HepG2 (cell line): ENCODE results near the gene SLCO3A1. TPM values are rescaled to one million over a fixed set of nuclear protein-coding genes. Genes with fewer than 3 reads are reported as not detected.

ENCODE experiments used
- HNF4A ChIP-seq: sonication (generic); formaldehyde crosslinking; IDR thresholded peaks from 2 replicates; pipeline ENCODE4 v1.4.0; 2020; ENCODE audit warnings: missing genetic modification reagents
- THAP7 ChIP-seq: sonication (generic); formaldehyde crosslinking; IDR thresholded peaks from 2 replicates; pipeline ENCODE4 v1.8.1; 2023; ENCODE audit warnings: mild to moderate bottlenecking, missing genetic modification reagents
- polyA plus RNA-seq, 8 experiments: library from polyadenylated mRNA; depleted of rRNA in 3 of 8; stranded (reverse) in 7 of 8; unstranded in 1 of 8; fragments of >200 nt; fragmentation: Illumina TruSeq in 4 of 8; extraction: Trizol in 4 of 8; gene quantifications; 2 replicates each; pipeline versions ENCODE4 v1.2.1 to v1.2.3, GENCODE V29; 2011 to 2016; ENCODE audit warnings: low read depth in 4 of 8, missing spikeins in 1 of 8, mixed read lengths in 1 of 8; ENCODE audit not compliant: insufficient read depth in 1 of 8
- total RNA-seq, 5 experiments: library from RNA; depleted of rRNA; stranded (reverse); fragments of >200 nt; fragmentation: Illumina TruSeq; extraction: Trizol; gene quantifications; 2 replicates each; pipeline ENCODE4 v1.2.3, GENCODE V29; 2016; ENCODE audit warnings: low read depth in 1 of 5
- TF ChIP-seq, protein P1 (sequence below): sonication (generic); formaldehyde crosslinking; IDR thresholded peaks from 2 replicates; pipeline ENCODE4 v1.5.0; 2020; ENCODE audit warnings: mild to moderate bottlenecking, missing genetic modification reagents, borderline replicate concordance
- TF ChIP-seq, protein P2 (sequence below): sonication (generic); formaldehyde crosslinking; IDR thresholded peaks from one replicate; pipeline ENCODE4 v1.5.1; 2020; ENCODE audit warnings: mild to moderate bottlenecking, missing genetic modification reagents; ENCODE audit errors: not compliant biosample characterization

The SLCO3A1 gene
- total and polyA plus RNA-seq, 2 of the 13 experiments (the other 11 are each of a cell fraction or from before 2014, with no cell fraction given) = 0.02 TPM; not detected in 1

- TF ChIP-seq, protein P1, sequence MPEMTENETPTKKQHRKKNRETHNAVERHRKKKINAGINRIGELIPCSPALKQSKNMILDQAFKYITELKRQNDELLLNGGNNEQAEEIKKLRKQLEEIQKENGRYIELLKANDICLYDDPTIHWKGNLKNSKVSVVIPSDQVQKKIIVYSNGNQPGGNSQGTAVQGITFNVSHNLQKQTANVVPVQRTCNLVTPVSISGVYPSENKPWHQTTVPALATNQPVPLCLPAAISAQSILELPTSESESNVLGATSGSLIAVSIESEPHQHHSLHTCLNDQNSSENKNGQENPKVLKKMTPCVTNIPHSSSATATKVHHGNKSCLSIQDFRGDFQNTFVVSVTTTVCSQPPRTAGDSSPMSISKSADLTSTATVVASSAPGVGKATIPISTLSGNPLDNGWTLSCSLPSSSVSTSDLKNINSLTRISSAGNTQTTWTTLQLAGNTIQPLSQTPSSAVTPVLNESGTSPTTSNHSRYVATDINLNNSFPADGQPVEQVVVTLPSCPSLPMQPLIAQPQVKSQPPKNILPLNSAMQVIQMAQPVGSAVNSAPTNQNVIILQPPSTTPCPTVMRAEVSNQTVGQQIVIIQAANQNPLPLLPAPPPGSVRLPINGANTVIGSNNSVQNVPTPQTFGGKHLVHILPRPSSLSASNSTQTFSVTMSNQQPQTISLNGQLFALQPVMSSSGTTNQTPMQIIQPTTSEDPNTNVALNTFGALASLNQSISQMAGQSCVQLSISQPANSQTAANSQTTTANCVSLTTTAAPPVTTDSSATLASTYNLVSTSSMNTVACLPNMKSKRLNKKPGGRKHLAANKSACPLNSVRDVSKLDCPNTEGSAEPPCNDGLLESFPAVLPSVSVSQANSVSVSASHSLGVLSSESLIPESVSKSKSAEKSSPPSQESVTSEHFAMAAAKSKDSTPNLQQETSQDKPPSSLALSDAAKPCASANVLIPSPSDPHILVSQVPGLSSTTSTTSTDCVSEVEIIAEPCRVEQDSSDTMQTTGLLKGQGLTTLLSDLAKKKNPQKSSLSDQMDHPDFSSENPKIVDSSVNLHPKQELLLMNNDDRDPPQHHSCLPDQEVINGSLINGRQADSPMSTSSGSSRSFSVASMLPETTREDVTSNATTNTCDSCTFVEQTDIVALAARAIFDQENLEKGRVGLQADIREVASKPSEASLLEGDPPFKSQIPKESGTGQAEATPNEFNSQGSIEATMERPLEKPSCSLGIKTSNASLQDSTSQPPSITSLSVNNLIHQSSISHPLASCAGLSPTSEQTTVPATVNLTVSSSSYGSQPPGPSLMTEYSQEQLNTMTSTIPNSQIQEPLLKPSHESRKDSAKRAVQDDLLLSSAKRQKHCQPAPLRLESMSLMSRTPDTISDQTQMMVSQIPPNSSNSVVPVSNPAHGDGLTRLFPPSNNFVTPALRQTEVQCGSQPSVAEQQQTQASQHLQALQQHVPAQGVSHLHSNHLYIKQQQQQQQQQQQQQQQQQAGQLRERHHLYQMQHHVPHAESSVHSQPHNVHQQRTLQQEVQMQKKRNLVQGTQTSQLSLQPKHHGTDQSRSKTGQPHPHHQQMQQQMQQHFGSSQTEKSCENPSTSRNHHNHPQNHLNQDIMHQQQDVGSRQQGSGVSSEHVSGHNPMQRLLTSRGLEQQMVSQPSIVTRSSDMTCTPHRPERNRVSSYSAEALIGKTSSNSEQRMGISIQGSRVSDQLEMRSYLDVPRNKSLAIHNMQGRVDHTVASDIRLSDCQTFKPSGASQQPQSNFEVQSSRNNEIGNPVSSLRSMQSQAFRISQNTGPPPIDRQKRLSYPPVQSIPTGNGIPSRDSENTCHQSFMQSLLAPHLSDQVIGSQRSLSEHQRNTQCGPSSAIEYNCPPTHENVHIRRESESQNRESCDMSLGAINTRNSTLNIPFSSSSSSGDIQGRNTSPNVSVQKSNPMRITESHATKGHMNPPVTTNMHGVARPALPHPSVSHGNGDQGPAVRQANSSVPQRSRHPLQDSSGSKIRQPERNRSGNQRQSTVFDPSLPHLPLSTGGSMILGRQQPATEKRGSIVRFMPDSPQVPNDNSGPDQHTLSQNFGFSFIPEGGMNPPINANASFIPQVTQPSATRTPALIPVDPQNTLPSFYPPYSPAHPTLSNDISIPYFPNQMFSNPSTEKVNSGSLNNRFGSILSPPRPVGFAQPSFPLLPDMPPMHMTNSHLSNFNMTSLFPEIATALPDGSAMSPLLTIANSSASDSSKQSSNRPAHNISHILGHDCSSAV (CRISPR knock-in tag) = no peak
- TF ChIP-seq THAP7 = no peak
- no peak for TF ChIP-seq HNF4A (CRISPR knock-in tag)
- TF ChIP-seq, protein P2, sequence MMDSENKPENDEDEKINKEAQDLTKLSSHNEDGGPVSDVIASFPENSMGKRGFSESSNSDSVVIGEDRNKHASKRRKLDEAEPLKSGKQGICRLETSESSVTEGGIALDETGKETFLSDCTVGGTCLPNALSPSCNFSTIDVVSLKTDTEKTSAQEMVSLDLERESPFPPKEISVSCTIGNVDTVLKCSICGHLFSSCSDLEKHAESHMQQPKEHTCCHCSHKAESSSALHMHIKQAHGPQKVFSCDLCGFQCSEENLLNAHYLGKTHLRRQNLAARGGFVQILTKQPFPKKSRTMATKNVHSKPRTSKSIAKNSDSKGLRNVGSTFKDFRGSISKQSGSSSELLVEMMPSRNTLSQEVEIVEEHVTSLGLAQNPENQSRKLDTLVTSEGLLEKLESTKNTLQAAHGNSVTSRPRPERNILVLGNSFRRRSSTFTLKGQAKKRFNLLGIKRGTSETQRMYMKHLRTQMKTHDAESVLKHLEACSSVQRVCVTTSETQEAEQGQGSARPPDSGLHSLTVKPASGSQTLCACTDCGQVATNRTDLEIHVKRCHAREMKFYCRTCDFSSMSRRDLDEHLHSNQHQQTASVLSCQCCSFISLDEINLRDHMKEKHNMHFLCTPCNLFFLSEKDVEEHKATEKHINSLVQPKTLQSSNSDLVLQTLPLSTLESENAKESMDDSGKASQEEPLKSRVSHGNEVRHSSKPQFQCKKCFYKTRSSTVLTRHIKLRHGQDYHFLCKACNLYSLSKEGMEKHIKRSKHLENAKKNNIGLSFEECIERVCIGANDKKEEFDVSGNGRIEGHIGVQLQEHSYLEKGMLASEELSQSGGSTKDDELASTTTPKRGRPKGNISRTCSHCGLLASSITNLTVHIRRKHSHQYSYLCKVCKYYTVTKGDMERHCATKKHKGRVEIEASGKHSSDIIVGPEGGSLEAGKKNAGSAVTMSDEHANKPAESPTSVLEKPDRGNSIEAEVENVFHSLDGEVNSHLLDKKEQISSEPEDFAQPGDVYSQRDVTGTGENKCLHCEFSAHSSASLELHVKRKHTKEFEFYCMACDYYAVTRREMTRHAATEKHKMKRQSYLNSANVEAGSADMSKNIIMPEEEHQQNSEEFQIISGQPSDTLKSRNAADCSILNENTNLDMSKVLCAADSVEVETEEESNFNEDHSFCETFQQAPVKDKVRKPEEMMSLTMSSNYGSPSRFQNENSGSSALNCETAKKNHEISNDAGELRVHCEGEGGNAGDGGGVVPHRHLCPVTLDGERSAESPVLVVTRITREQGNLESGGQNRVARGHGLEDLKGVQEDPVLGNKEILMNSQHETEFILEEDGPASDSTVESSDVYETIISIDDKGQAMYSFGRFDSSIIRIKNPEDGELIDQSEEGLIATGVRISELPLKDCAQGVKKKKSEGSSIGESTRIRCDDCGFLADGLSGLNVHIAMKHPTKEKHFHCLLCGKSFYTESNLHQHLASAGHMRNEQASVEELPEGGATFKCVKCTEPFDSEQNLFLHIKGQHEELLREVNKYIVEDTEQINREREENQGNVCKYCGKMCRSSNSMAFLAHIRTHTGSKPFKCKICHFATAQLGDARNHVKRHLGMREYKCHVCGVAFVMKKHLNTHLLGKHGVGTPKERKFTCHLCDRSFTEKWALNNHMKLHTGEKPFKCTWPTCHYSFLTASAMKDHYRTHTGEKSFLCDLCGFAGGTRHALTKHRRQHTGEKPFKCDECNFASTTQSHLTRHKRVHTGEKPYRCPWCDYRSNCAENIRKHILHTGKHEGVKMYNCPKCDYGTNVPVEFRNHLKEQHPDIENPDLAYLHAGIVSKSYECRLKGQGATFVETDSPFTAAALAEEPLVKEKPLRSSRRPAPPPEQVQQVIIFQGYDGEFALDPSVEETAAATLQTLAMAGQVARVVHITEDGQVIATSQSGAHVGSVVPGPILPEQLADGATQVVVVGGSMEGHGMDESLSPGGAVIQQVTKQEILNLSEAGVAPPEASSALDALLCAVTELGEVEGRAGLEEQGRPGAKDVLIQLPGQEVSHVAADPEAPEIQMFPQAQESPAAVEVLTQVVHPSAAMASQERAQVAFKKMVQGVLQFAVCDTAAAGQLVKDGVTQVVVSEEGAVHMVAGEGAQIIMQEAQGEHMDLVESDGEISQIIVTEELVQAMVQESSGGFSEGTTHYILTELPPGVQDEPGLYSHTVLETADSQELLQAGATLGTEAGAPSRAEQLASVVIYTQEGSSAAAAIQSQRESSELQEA = no peak
Measured at GRCh38 chr15:91873138-91873536, 19.6 kb downstream of the SLCO3A1 start (continued).
